H1 (cell line): ENCODE results near the gene TSPAN5. TPM values are rescaled to one million over a fixed set of nuclear protein-coding genes. Genes with fewer than 3 reads are reported as not detected.

Source experiments
- CBX8 ChIP-seq: fragments of 300-800, 300-1000 bp; sonication (generic); IDR thresholded peaks from 2 replicates; pipeline ENCODE4 v1.7.1; 2016; ENCODE audit warnings: low read depth, low read length, borderline replicate concordance
- CHD7 ChIP-seq: fragments of 300-600 bp; sonication (generic); IDR thresholded peaks from 2 replicates; pipeline ENCODE4 v1.7.1; 2012; ENCODE audit warnings: low read length, moderate library complexity, mild to moderate bottlenecking, inconsistent platforms; ENCODE audit not compliant: insufficient replicate concordance
- EP300 ChIP-seq, 2 experiments: IDR thresholded peaks; 1 replicate in 1 of 2; 2 replicates in 1 of 2; pipeline ENCODE4 v1.6.1; 2011 to 2012; ENCODE audit warnings: low read depth in 2 of 2, low read length in 2 of 2, mild to moderate bottlenecking in 2 of 2, borderline replicate concordance in 1 of 2, inconsistent platforms in 1 of 2, moderate library complexity in 1 of 2
- HDAC2 ChIP-seq, 2 experiments: fragments of 300-600 bp in 1 of 2; sonication (generic) in 1 of 2; IDR thresholded peaks; 2 replicates each; pipeline ENCODE4 v1.6.1; 2011 to 2012; ENCODE audit warnings: low read depth in 2 of 2, low read length in 2 of 2, mild to moderate bottlenecking in 2 of 2, moderate library complexity in 2 of 2, borderline replicate concordance in 1 of 2, inconsistent platforms in 1 of 2
- PHF8 ChIP-seq: fragments of 200-600 bp; sonication (generic); conservative IDR thresholded peaks from 2 replicates; pipeline ENCODE4 v1.7.1; 2012; ENCODE audit warnings: low read depth, mild to moderate bottlenecking, inconsistent platforms, low read length, moderate library complexity
- POU5F1 ChIP-seq: IDR thresholded peaks from 2 replicates; pipeline ENCODE4 v1.6.1; 2011; ENCODE audit warnings: low read depth, mild to moderate bottlenecking, low read length, moderate library complexity
- RFX5 ChIP-seq: IDR thresholded peaks from 2 replicates; pipeline ENCODE4 v1.6.1; 2011; ENCODE audit warnings: low read depth, low read length, improper control_type of control experiment, borderline replicate concordance
- SIX5 ChIP-seq: IDR thresholded peaks from 2 replicates; pipeline ENCODE4 v1.6.1; 2011; ENCODE audit warnings: mild to moderate bottlenecking, low read depth, low read length
- YY1 ChIP-seq: IDR thresholded peaks from 2 replicates; pipeline ENCODE4 v1.6.1; 2011; ENCODE audit warnings: low read depth, mild to moderate bottlenecking, low read length
- polyA plus RNA-seq, 7 experiments: library from polyadenylated mRNA; depleted of rRNA in 3 of 7; stranded (reverse) in 5 of 7; unstranded in 2 of 7; fragments of >200 nt in 5 of 7; fragments of 200-250 nt in 2 of 7; gene quantifications; 1 replicate in 5 of 7; 2 replicates in 1 of 7; 4 replicates in 1 of 7; pipeline versions ENCODE4 v1.2.1 to v1.2.3, GENCODE V29; 2011 to 2013; ENCODE audit warnings: missing spikeins in 2 of 7, mixed read lengths in 2 of 7
- total RNA-seq: library from RNA; stranded (reverse); fragmentation: NEBNext Ultra II Directional; extraction: Animal tissue kit (Norgen Biotek cat#: 25700); gene quantifications from 2 replicates; pipeline ENCODE4 v1.2.1, GENCODE V29; 2021

TSPAN5 gene
- total and polyA plus RNA-seq, 2 of the 8 experiments (the other 6 are each of a cell fraction or from before 2014, with no cell fraction given) = 17.6 to 21.2 TPM

GRCh38 chr4:98677799-98678198 is 19.4 kb upstream of the TSPAN5 start (continued):
- TF ChIP-seq CHD7 (no peak), CBX8 (no peak), YY1 (no peak), EP300 (IDR thresholded peaks at IDR 0.05; ENCODE audit: borderline replicate concordance in 1 of 2, low read depth in 2 of 2, low read length in 2 of 2) (no peak), RFX5 (no peak), HDAC2 (IDR thresholded peaks at IDR 0.05; ENCODE audit: borderline replicate concordance in 1 of 2, low read depth in 2 of 2, low read length in 2 of 2) (no peak), SIX5 (no peak), POU5F1 (no peak), PHF8 (no peak)
